Stimulated activated CD8-positive, alpha-beta memory T cell treated with anti-CD3 and anti-CD28 coated beads, Interleukin-4, amount 100 ng/mL, for 24 hours (primary cell): ENCODE results near the gene KLF4.

Source experiments
- DNase-seq: peaks from one replicate; pipeline ENCODE4 v3.0.0-alpha.2; 2020; ENCODE audit warnings: low read depth

Gene KLF4

DNA sequence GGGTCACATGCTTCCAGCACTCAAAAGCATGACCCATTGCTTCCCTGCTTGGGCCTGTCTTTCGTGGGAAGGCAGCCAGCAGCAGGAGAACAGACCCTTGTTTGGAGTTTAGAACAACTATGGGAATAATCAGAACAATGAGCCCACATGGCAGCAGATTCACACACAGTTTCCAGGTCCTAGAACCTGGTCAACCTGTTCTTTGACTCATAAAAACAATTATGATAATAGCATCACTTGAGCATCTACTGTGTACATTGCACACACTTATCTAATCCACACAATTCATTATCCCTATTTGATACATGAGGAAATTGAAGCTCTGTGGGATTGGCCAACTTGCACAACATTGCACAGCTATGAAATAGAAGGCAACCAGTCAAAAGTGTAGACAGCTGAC, 41.7 kb downstream of the KLF4 start:
- DNase-seq: no peak

DNA sequence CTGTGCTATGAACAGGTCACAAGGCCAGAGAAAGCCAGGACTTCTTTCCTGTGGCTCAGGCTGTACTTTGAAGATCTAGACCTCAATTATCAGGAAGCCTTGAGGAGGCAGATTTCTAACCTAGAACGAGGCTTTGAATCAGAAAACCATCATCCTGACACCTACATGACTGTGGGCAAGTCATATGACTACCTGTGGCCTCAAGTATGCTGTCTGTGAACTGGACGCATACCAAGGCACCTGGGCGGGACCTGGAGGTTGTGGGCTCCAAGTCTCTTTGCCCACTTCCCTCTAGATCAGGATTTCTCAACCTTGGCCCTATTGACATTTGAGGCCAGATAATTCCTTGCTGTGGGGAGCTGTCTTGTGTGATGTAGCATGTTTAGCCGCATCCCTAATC, 42.5 kb downstream of the KLF4 start:
- no peak for DNase-seq

DNA sequence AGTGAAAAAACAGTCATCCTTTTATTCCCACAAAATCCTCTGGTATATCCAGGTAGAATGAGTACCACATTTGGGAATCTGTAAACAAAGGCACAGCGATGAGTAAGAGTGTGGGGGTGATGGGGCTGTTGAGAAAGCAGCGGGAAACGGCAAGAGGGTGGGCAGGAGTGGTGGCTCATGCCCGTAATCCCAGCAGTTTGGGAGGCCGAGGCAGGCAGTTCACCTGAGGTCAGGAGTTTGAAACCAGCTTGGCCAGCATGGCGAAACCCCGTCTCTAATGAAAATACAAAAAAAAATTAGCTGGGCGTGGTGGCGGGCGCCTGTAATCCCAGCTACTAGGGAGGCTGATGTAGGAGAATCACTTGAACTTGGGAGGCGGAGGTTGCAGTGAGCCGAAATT, 43.1 kb downstream of the KLF4 start:
- no peak for DNase-seq

DNA sequence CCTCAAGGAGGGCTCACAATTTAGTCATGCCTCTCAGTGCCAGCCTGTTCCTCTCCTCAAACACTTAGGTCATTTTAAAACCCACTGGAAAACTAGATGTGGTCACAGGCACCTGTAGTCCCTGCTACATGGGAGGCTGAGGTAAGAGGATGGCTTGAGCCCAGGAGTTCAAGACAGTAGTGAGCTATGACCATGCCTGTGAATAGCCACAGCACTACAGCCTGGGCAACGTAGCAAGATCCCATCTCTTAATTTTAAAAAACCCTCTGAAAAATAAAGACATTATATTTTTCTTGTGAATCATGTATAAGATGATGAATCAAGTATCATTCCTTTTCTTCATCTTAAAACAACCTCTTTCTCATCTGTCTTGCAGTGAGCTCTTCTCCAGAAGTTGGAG, 45.8 kb downstream of the KLF4 start:
- DNase-seq: no peak

DNA sequence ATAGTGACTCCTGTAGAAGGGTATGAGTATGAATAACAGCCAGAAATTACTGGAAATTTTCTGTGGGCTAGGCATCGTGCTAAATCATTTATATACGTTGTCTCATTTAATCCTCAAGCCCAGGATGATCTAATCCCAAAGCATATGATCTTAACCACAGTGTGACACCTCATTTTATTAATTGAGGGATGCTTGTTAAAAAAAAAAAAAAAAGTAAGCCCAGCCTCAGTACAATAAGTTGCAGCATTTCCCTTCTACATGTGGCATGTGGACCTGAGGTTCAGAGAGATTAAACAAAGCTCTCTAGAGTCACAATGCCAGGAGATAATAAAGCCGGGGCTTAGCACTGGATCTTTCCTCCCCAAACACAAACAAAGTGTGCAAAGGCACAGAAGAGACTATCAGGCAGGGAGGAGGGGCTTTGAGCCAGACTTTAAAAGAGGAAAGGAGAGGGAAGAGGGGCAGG, 49.5 kb downstream of the KLF4 start:
- no peak for DNase-seq

DNA sequence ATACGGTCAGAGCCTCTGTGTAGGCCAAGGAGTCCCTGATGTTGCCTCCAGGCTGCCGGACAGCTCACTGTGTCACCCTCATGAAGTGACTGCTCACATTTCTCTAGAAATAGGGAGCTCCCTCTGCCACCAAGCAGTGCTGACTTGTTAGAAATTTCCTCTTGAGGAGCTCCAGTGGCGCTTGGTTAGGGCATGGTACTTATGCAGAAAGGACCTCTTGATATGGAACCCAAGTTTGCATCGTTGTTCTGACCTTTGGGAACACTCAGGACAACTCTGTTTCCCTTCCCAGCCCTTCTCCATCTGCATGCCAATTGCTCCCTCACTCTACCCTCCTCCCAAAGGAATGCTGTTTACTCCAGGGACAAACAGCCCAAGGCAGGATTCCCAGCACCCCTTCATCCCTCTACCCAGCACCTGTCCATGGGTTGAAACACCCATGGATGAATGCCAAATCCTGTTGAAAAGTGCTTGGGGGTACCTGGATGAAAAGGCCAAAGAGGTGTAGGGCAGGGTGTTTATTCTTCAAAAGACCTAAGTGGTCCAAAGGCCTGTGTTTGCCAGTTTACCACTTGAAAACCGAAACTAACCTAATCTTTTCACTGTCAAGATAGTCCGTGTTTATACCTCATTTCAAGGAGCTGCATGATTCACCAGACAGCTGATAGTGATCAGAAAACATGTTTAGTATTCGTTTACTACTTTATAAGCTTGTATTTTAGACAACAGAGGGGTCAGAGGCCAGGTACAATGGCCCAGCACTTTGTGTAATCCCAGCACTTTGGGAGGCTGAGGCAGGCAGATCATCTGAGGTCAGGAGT, 51.1 kb downstream of the KLF4 start:
- no peak for DNase-seq

DNA sequence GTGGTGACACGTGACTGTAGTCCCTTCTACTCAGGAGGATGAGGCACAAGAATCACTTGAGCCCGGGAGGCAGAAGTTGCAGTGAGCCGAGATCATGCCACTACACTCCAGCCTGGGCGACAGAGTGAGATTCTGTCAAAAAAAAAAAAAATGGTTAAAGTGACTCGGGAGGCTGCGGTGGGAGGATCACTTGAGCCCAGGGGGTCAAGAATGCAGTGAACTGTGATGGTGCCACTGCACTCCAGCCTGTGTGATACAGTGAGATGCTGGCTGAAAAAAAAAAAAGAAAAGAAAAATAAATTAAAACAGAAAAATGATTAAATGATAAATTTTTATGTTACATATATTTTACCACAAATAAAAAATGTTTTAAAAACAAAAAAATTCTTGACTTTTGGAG, 51.9 kb downstream of the KLF4 start:
- DNase-seq: no peak

DNA sequence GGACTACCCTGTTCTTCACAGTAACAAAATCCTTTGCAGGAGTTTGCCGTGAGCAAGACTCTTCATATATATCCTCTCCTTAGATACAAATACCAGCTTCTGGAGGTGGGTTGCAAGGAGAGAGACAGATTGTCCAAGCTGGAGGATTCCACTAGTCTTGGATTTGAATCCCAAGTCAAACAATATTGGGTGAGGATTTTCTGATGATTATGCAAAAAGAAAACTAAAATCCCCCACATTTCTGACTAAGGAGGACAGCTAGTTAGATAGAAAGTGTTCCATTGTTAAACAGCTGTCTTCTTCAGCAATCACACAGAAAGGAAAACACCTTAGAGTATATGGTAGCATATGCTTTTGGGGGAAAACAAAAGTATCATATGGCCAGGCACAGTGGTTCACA, 54.2 kb downstream of the KLF4 start:
- DNase-seq: no peak
